ENCODE data around the gene SELENOM. TPM values are rescaled to one million over a fixed set of nuclear protein-coding genes. Genes with fewer than 3 reads are reported as not detected.

The SELENOM gene
- total RNA-seq, 1 experiment from 2014 or later = 2.0 TPM

DNA sequence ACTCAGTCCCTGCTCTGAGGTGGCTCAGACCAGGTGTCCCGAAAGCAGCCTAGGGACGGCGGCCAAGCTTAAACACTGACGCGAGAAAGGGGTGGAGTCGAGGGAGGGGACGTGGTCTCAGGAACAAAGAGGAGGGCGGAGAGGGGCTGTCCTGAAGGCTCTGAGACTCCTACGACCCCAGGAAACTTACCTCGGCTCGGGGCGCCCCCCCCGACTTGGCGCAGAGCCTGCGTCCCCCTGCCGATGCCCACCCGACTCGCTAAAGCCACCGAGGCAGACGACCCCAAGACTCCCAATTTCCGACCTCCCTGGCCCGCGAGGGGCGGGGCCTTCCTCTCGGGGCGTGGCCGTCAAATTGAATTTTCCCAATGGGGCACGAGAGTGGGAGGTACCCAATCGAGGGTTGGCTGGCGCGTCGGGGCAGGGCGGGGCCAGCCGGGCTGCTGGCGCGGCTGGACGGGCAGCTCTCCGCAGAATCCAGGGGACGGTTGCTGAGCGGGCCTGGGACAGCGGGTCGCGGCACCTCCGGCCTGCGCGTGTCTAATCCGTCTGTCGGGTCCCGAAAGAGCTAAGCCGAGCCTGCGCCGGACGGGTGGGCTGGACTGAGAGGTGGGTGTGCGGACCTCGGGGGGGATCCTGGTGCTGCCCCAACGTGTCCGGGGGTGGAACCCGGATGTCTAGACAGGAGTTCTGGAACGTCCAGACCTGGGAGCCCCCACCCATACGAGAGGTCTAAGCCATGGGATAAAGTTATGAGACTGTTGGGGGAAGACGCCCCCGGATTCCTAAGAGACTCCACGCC, 26.3 kb downstream of the SELENOM start, which contains the start of gene SMTN:
TSS of gene SMTN (plus strand) at position 471 of the 802 bp plus-strand sequence. CDS start 1,941 bp downstream, outside the sequence.
- no peaks in the 10 kb centered on the region for H3K27me3 Mint-ChIP-seq (ENCODE audit: insufficient read depth, unreplicated experiment)
- Histone ChIP-seq H3K36me3 (ENCODE audit: control insufficient read depth, insufficient read depth, low read length) (peaks cover 1% of the 10 kb centered on the region), H3K27me3 (replicated peaks; ENCODE audit: control insufficient read depth, insufficient read depth, low read length) (no peaks in the 10 kb centered on the region), H3K9me3 (no peaks in the 10 kb centered on the region), H3K4me3 (ENCODE audit: low read depth, low read length) (peak within 1 kb of the TSS; percentile 60), H3K4me1 (peaks cover 38% of the 10 kb centered on the region)
- H3K27ac Mint-ChIP-seq (ENCODE audit: unreplicated experiment) = peak within 1 kb of the TSS; percentile 95
- ChIA-PET POLR2A (interaction anchor here (0.5 to 3.4 kb wide), 10 partner anchors 15 to 168 kb away, joined by 3 to 60 read pairs (median 4); partner anchors contain the start of genes MORC2 and TUG1), CTCF (interaction anchor here (0.8 to 3.5 kb wide), 7 partner anchors 18 to 112 kb away, joined by 3 to 29 read pairs (median 4); partner anchors contain the start of genes MORC2, SELENOM and TUG1)
- TF ChIP-seq, protein P1, sequence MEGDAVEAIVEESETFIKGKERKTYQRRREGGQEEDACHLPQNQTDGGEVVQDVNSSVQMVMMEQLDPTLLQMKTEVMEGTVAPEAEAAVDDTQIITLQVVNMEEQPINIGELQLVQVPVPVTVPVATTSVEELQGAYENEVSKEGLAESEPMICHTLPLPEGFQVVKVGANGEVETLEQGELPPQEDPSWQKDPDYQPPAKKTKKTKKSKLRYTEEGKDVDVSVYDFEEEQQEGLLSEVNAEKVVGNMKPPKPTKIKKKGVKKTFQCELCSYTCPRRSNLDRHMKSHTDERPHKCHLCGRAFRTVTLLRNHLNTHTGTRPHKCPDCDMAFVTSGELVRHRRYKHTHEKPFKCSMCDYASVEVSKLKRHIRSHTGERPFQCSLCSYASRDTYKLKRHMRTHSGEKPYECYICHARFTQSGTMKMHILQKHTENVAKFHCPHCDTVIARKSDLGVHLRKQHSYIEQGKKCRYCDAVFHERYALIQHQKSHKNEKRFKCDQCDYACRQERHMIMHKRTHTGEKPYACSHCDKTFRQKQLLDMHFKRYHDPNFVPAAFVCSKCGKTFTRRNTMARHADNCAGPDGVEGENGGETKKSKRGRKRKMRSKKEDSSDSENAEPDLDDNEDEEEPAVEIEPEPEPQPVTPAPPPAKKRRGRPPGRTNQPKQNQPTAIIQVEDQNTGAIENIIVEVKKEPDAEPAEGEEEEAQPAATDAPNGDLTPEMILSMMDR (IDR thresholded peaks at IDR 0.05; ENCODE audit: insufficient read depth in 1 of 2, low read depth in 1 of 2, low read length in 1 of 2, severe bottlenecking in 1 of 2, unreplicated experiment in 1 of 2) = no peak
- intact Hi-C loops (cut with micrococcal nuclease; ENCODE audit: unreplicated experiment) = loop anchor here (1.0 kb wide), 1 partner anchor 112 kb away; the partner anchor contains the start of gene TUG1
- H3K4me1 Mint-ChIP-seq (ENCODE audit: low read depth, unreplicated experiment) = peaks cover 30% of the 10 kb centered on the region
- H3K36me3 Mint-ChIP-seq (ENCODE audit: insufficient read depth, unreplicated experiment) = peaks cover 32% of the 10 kb centered on the region
- peak; percentile 93 to 96 for DNase-seq
- H3K4me3 Mint-ChIP-seq (ENCODE audit: unreplicated experiment) = peak within 1 kb of the TSS; percentile 94
- no peaks in the 10 kb centered on the region for H3K9me3 Mint-ChIP-seq (ENCODE audit: unreplicated experiment)
- no TSS peak for BruUV-seq (replicated peaks)

DNA sequence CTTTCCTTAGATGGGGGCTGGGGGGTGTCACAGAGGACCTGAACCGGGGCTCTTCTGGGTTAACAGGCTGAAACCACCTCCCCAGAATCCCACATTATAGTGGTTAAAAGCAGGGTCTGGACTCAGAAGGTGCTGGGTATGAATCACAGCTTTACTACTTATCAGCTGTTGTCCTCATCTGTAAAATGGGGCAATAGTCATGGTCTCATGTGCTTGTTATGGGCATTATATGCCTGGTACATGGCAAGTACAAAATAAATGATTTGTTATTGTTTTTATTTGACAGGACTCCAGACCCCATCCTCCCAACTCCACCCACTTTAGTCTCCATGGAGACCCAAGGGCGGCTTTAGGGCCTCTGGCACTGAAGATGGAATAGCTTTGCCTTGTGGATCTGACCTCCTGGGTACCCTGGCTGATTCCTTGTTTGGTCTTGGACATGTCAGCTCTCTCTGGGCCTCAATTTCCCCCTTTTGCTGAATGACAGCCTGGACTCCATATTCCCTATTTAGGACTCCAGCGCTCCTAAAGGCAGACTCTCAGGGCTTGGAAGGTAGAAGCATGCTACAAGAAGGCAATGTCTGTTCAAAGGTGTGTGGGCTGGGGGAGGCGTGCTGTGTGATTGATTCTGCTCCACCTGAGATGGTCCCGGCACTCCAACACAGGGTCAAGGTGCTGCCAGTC, 27.1 kb downstream of the SELENOM start:
- POLR2A ChIA-PET = interaction anchor here (0.5 to 3.4 kb wide), 11 partner anchors 16 to 169 kb away, joined by 3 to 60 read pairs (median 4); partner anchors contain the start of genes MORC2 and TUG1
- Mint-ChIP-seq H3K4me3 (ENCODE audit: unreplicated experiment) (peak overlapping the region; percentile 94), H3K27me3 (ENCODE audit: insufficient read depth, unreplicated experiment) (no peaks in the 10 kb centered on the region), H3K36me3 (ENCODE audit: insufficient read depth, unreplicated experiment) (peaks cover 32% of the 10 kb centered on the region), H3K4me1 (ENCODE audit: low read depth, unreplicated experiment) (peaks cover 30% of the 10 kb centered on the region), H3K9me3 (ENCODE audit: unreplicated experiment) (no peaks in the 10 kb centered on the region), H3K27ac (ENCODE audit: unreplicated experiment) (peak overlapping the region; percentile 95)
- no peaks in the 10 kb centered on the region for H3K27me3 ChIP-seq (replicated peaks; ENCODE audit: control insufficient read depth, insufficient read depth, low read length)
- CTCF ChIA-PET = interaction anchor here (1.0 to 3.5 kb wide), 8 partner anchors 16 to 111 kb away, joined by 3 to 29 read pairs (median 7); partner anchors contain the start of genes MORC2, SELENOM and TUG1
- no peak for DNase-seq
- TSS peak; percentile 83 for BruUV-seq (replicated peaks)
- peaks cover 1% of the 10 kb centered on the region for H3K36me3 ChIP-seq (ENCODE audit: control insufficient read depth, insufficient read depth, low read length)
- H3K9me3 ChIP-seq = no peaks in the 10 kb centered on the region
- intact Hi-C loops (cut with micrococcal nuclease; ENCODE audit: unreplicated experiment) = loop anchor here (1.0 kb wide), 1 partner anchor 111 kb away; the partner anchor contains the start of gene TUG1
- TF ChIP-seq, protein P1 (IDR thresholded peaks at IDR 0.05; ENCODE audit: insufficient read depth in 1 of 2, low read depth in 1 of 2, low read length in 1 of 2, severe bottlenecking in 1 of 2, unreplicated experiment in 1 of 2) = no peak
- peak overlapping the region; percentile 60 for H3K4me3 ChIP-seq (ENCODE audit: low read depth, low read length)
- peaks cover 38% of the 10 kb centered on the region for H3K4me1 ChIP-seq
